Stimulated activated CD4-positive, alpha-beta T cell treated with anti-CD3 and anti-CD28 coated beads, Interleukin-4, amount 100 ng/mL, for 4 hours (primary cell): ENCODE data around the gene PABPN1L.

Experiments
- DNase-seq, 2 experiments: peaks; one replicate each; pipeline ENCODE4 v3.0.0-alpha.2; 2020

Gene PABPN1L

GRCh38 chr16:88846088-88846487 lies 20.4 kb downstream of the PABPN1L start:
- no peak for DNase-seq

DNA sequence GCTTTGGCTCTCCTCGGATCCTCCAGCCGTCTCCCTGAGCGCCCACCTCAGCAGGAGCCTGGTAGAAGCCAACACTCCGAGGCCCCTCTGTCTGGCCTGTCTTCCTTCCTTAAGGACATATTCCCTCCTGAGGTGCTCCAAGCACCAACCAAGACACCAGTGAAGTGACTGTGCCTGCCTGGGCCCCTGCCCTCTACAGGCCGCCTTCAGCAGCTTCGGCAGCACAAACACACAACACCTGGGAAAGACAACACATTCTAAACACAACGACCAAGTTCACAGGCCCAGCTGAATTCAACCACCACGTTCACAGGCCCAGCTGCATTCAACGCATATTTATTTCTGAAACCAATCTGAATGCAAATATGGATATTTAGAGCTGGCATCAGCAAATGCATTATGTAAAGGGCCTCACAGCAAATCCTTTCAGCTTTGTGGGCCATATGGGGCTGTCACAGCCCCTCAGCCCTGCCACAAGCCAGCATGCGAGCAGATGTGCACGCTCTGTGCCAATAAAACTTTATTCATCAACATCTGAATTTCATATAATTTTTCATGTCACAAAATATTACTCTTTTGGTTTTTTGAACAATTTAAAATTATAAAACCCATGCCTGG lies 21.9 kb downstream of the PABPN1L start:
- no peak for DNase-seq

DNA sequence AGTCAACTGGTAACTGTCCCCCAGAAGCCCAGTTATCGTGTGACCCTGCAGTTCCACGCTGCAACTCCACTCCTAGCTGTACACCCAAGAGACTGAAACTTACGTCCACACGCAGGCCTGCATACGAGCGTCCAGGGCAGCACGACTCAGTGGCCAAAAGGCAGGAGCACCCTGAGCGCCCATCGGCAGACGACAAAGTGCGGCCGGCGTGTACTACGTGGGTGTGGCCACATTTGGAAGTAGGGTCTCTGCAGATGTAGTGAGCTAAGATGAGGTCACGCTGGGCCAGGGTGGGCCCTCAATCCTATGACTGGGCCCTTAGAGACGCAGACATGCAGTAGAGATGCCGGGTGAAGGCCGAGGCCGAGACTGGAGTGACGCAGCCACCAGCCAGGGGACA lies 23.2 kb downstream of the PABPN1L start:
- no peak for DNase-seq

GRCh38 chr16:88842806-88843205 lies 23.7 kb downstream of the PABPN1L start:
- no peak for DNase-seq

- DNase-seq: no peak
Observed at GRCh38 chr16:88842308-88842756, 24.1 kb downstream of the PABPN1L start.

DNA sequence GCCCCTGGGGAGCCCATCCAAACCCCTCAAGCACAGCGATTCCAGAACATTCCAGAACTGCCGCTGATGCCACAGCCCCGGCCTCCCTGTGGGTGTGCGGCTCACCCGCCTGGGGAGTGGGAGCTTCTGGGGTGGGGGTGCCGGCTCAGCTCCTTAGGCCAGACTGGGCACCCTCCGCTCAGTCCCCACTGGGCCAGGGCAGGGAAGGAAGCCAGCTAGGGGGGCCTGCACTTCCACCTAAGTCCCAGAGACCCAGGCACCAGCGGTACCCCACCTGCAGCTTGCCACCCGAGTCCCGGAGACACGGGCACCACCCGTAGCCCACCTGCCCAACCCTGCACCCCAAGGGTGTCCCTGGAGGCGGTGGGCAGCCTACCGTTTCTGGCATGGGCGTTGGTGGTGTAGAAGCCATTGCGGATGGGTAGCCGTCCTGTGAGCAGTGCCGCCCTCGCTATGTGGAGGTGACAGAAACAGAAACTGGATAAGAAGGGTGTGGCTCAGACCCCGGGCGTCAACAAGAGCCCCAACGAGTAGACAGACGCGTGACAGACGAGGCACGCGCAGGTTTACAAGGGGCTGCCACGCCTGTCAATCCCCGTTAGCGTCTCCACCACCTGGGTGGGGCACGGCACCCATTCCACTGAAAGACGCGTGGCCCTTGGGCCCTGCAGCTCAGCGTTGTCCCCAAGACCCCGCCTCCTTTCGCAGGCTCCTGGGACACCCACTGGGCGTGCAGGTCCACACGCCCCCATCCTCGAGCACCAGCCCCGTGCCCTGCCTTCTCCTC lies 24.7 kb downstream of the PABPN1L start:
- DNase-seq: no peak

GRCh38 chr16:88840600-88841215 lies 25.8 kb downstream of the PABPN1L start:
- no peak for DNase-seq

DNA sequence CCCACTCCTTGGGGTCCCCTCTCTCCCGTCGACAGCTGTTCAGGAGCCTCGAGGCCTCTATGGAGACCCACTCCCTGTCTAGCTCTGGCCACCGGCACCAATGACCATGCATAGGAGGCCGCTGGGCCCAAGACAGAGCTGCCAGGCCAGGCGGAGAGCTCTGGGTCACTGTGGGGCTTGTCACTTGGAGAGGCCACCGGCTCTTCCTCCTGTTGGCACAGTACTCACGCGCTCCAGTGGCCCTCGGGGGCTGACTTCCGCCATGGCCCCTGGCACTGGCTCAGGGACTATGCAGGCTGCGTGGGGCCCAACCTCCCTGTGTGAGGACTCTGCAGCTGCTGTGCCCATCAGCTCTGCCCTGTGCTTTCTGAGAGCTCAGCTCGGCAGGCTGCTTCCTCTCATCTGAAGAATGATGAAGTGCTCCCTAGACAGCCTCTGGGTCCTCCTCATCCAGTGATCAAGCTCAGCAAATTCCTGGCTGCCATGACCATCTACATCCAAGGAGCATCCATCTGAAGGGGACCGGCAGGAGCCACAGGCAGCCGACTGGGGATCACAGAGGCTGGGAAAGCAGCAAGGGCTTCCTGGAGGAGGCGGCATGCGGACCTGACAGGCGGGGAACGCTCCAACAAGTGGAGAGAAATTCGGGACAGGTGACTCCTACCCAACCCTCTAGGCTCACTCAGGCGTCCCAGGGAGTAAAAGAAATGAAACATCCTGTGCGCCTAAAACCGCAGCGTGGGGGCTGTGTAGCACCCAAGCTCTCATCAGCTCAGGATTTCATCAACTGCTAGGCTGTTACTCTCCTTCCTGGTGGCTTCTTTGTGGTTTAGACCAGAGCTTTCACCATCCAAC lies 26.5 kb downstream of the PABPN1L start:
- DNase-seq: no peak

DNA sequence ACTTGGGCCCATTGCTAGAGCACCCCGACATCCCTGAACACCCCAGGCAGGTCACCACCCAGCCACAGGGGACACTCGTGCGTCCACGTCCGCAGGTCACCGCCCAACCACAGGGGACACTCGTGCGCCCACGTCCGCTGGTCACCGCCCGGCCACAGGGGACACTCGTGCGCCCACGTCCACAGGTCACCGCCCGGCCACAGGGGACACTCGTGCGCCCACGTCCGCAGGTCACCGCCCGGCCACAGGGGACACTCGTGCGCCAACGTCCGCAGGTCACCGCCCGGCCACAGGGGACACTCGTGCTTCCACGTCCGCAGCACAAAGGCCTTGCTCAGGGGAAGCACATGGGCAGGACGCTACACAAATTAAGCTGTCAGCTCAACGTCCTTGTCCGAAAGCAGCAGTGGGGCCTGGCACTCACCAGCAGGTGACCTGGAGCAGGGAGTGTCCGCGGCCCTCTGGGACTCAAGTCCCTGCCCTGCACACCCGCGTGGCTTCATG lies 27.4 kb downstream of the PABPN1L start:
- no peak for DNase-seq

DNA sequence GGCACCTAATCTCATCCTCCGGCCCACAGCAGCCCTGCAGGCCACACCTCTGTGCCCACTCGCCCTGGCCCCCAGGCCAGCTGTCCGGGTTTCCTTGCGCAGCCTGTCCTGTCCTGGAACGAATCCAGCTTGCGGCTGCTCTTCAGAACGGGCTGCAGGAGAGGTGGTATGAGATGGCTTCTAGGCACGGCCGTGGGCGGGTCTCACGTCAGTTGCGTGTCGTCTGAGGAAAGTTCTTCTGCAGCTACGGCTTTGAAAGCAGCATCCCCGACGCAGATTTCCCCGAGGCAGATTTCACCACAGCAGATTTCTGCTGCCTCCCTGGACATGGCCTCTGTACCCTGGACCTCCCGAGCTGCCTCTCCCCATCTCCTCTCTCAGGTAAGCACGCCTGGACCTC lies 27.9 kb downstream of the PABPN1L start:
- DNase-seq: no peak

GRCh38 chr16:88837806-88838205 lies 28.7 kb downstream of the PABPN1L start:
- no peak for DNase-seq

GRCh38 chr16:88836791-88837190 lies 29.7 kb downstream of the PABPN1L start:
- DNase-seq: no peak

- DNase-seq: no peak
Observed at GRCh38 chr16:88835818-88836217, 30.6 kb downstream of the PABPN1L start.

DNA sequence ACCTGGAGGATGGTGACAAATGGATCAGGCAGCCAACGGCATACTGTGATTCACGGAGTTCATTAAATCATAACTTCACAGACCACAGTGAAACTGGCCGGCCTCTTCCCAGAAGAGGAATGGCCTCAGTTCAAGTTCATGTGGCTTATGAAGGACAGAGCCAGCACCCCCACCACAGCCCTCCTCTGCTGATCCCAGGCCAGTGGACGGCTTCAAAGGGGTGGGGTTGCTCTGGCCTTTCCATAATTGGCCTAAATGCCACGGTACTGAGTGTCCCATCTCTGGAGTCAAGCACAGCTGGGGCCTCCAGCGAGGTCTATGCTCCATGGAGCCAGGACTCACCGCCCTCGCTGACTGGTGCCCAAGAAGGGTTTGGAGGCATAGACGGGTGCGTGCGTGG lies 31.1 kb downstream of the PABPN1L start:
- no peak for DNase-seq

DNA sequence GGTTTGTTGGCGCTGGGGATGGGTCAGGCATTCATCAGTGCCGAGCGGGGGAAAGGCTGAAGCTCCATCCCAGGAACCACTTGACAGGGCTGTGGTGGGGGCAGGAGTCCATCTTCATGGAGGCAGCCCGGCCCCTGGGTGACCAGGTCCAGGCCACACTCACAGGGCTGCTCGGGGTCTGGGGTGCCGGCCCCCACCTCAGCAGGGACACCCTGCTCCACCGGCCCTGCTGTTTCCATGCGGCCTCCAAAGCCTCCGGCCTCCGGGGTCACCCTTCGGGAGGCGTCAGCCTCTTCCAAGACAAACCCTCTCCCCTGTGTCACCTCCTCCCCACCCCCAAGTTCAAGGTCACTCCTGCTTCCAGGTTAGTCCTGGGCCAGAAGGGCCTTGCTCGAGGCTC lies 31.8 kb downstream of the PABPN1L start:
- no peak for DNase-seq

- no peak for DNase-seq
Observed at GRCh38 chr16:88833086-88833485, 33.4 kb downstream of the PABPN1L start.

- no peak for DNase-seq
Observed at GRCh38 chr16:88831838-88832237, 34.6 kb downstream of the PABPN1L start.

DNA sequence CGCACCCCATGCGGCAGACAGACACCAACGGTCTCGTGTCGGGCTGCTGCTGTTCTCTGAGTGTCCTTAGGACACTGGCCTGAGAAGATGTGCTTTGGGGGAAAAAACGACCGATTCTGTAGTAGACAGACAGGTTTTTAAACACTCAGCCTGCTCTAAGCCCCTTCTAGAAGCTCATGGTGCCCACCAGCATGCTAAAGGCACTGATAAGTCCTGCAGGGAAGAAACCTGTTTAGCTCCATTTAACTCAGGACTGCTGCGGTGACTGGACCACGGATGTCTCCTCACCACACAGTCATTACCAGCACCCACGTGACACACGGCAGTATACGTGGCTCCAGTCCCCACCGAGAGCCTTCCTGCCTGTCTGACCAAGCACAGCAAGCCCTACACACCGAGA lies 35.7 kb downstream of the PABPN1L start:
- no peak for DNase-seq

- no peak for DNase-seq
Observed at GRCh38 chr16:88830258-88830657, 36.2 kb downstream of the PABPN1L start.

GRCh38 chr16:88828711-88829110 lies 37.7 kb downstream of the PABPN1L start:
- no peak for DNase-seq

- no peak for DNase-seq
Observed at GRCh38 chr16:88827727-88828126, 38.7 kb downstream of the PABPN1L start.

DNA sequence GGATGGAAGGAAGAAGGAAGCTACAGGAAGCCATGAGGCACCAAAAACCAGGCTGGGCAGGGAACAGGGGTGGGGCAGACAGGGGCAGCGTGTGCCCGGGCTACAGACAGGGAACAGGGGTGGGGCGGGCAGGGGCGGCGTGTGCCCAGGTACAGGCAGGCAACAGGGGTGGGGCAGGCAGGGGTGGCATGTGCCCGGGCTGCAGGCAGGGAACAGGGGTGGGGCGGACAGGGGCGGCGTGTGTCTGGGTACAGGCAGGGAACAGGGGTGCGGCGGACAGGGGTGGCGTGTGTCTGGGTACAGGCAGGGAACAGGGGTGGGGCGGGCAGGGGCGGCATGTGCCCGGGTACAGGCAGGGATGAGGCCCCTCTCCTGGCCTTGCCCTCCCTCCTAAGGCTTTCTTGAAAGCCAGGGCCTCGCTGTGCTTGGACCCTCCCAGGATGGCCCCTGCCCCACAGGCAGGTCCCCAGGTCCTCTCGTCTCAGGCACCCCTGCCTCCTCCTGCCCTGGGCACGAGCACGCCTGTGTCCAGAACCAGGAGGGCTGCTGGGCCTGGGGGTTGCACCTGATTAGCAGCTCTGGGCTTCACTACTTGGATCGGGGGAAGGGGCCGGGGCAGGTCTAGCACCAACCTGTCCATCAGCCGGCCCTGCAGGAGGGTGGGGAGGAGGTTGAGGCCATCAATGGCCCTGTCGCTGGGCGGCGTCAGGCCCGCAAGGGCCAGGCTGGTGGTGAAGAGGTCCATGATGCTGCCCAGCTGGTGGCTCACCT lies 40.2 kb downstream of the PABPN1L start:
- no peak for DNase-seq
